Suprapubic skin (tissue), 3 donors: ENCODE measurements around the gene OS9.

Experiments
- CTCF ChIP-seq, 2 donors: fragments of 200-600 bp in 1 of 2; fragments of 450-650 bp in 1 of 2; sonication (generic) in 1 of 2; IDR thresholded peaks; one replicate each; pipeline ENCODE4 v1.5.1; 2016 to 2019; ENCODE audit warnings: antibody characterized with exemption in 2 of 2, mild to moderate bottlenecking in 1 of 2, moderate library complexity in 1 of 2
- POLR2A ChIP-seq, 2 donors: fragments of 450-650 bp; IDR thresholded peaks; one replicate each; pipeline ENCODE4 v1.6.1; 2017; ENCODE audit warnings: antibody characterized with exemption in 2 of 2, mild to moderate bottlenecking in 2 of 2, moderate library complexity in 2 of 2

GRCh38 chr12:57720606-57721595, 27.0 kb downstream of the OS9 start:
- no peak for TF ChIP-seq CTCF (IDR thresholded peaks at IDR 0.05)
- TF ChIP-seq POLR2A (IDR thresholded peaks at IDR 0.05): no peak
